ENCODE results near the gene SLC25A11.

GRCh38 chr17:4944554-4945175 lies 4.8 kb upstream of the SLC25A11 start:
- TF ChIP-seq POLR2A (IDR thresholded peaks at IDR 0.05) (no peak), CTCF (IDR thresholded peaks at IDR 0.05) (no peak)

Data from vagina (tissue), 2 donors.